HG03103 (cell line): ENCODE results near the gene ADAMTS13.

ENCODE experiments used
- ATAC-seq: cut with Tn5 transposase; IDR thresholded peaks from one replicate; pipeline ENCODE4 v1.9.1; 2021; ENCODE audit warnings: low read depth; ENCODE audit not compliant: unreplicated experiment

ADAMTS13 gene

GRCh38 chr9:133452562-133452961 is 30.4 kb downstream of the ADAMTS13 start:
- no peak for ATAC-seq

GRCh38 chr9:133453651-133454050 is 31.5 kb downstream of the ADAMTS13 start:
- ATAC-seq = no peak

- no peak for ATAC-seq
Observed at GRCh38 chr9:133454325-133454724, 32.2 kb downstream of the ADAMTS13 start.

- no peak for ATAC-seq
Observed at GRCh38 chr9:133454943-133455673, 32.9 kb downstream of the ADAMTS13 start.

- ATAC-seq = no peak
Observed at GRCh38 chr9:133455936-133456335, 33.8 kb downstream of the ADAMTS13 start.

GRCh38 chr9:133456409-133456808 is 34.2 kb downstream of the ADAMTS13 start:
- no peak for ATAC-seq

GRCh38 chr9:133457233-133457632 is 35.1 kb downstream of the ADAMTS13 start:
- ATAC-seq = no peak

- ATAC-seq = no peak
Observed at GRCh38 chr9:133457748-133458147, 35.6 kb downstream of the ADAMTS13 start.

- no peak for ATAC-seq
Observed at GRCh38 chr9:133458643-133459312, 36.6 kb downstream of the ADAMTS13 start.

- peak; percentile 57 for ATAC-seq
Observed at GRCh38 chr9:133459476-133460404, 37.6 kb downstream of the ADAMTS13 start, which contains the start of gene CACFD1. CACFD1 (plus strand) TSS chr9:133459978; CDS start chr9:133460067, 89 bp downstream.

- ATAC-seq = peak; percentile 23
Observed at GRCh38 chr9:133460405-133461175, 38.4 kb downstream of the ADAMTS13 start.

GRCh38 chr9:133461975-133462374 is 39.8 kb downstream of the ADAMTS13 start:
- ATAC-seq = no peak

GRCh38 chr9:133463234-133463863 is 41.2 kb downstream of the ADAMTS13 start:
- no peak for ATAC-seq

GRCh38 chr9:133463864-133464615 is 41.9 kb downstream of the ADAMTS13 start:
- no peak for ATAC-seq

- ATAC-seq = no peak
Observed at GRCh38 chr9:133464638-133465037, 42.5 kb downstream of the ADAMTS13 start.

GRCh38 chr9:133465984-133466383 is 43.8 kb downstream of the ADAMTS13 start:
- no peak for ATAC-seq

- no peak for ATAC-seq
Observed at GRCh38 chr9:133467101-133467500, 44.9 kb downstream of the ADAMTS13 start.

GRCh38 chr9:133468374-133468773 is 46.2 kb downstream of the ADAMTS13 start:
- ATAC-seq = no peak
